GM21723 (cell line): ENCODE results near the gene MAEL.
"Not testable (repeated sequence)": the region's sequence is repeated elsewhere in the genome, so short reads cannot be mapped to it uniquely, and the experiment has no call there.

Experiments used
- ATAC-seq: cut with Tn5 transposase; IDR thresholded peaks from one replicate; pipeline ENCODE4 v1.9.1; 2021; ENCODE audit warnings: mild to moderate bottlenecking, moderate library complexity; ENCODE audit not compliant: unreplicated experiment

Gene MAEL

GRCh38 chr1:166977951-166978350 lies 11.1 kb upstream of the MAEL start:
- no peak for ATAC-seq

GRCh38 chr1:166978821-166979220 lies 10.3 kb upstream of the MAEL start:
- peak; percentile 48 for ATAC-seq

- ATAC-seq: no peak
Measured at GRCh38 chr1:166980383-166980782, 8.7 kb upstream of the MAEL start.

- no peak for ATAC-seq
Measured at GRCh38 chr1:166980818-166981217, 8.3 kb upstream of the MAEL start.

GRCh38 chr1:166981589-166981988 lies 7.5 kb upstream of the MAEL start:
- no peak for ATAC-seq

- no peak for ATAC-seq
Measured at GRCh38 chr1:166999075-166999474, 10.0 kb downstream of the MAEL start.

- ATAC-seq: no peak
Measured at GRCh38 chr1:166999500-167000055, 10.5 kb downstream of the MAEL start.

DNA sequence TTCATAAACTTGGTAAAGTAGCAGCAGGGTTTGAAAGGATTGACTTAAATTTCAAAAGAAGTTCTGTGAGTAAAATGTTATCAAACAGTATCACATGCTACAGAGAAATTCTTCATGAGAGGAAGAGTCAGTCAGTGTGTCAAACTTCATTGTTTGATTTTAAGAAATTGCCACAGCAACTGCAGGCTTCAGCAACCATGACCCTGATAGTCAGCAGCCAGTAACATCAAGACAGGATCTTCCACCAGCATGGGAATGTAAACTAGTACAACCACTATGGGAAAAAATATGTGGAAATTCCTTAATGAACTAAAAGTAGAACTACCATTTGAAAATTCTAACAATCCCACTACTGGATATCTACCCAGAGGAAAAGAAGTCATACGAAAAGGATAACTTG lies 11.5 kb downstream of the MAEL start:
- no peak for ATAC-seq

DNA sequence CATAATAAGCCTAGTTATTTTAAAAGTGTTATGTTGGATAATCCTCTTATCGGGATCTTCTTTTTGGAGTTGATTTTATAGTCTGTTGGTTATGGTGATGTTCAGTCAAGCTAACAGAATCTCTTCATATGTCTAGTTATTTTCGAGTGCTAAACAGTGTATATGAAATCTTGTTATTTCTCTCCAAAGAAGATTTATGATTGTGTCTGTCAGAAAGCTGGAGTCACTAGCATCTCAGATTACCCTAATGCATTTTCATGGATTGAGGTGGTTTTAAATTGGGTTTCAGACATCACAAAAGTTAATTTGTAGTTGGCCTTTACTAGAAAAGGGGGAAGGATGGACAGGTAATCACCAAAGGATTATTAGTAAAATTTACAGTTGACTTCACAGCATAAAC lies 13.3 kb downstream of the MAEL start:
- ATAC-seq: no peak

DNA sequence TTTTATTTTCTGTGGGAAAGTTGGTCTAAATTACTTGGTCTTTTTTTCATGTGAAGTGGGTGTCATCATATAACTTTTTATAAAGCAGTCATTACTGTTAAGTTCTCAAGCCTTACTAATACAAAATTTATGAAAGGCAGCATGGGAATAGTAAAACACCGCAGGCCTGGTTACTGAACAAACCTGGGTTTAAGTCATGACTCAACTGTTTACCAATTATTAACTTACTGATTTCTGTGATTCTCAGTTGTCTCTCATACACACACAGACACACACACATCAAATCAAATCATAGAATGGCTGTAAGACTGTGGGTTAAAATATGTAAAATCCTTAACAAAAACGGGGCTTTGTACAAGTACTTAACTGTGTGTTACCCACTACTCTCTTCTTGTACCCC lies 14.6 kb downstream of the MAEL start:
- no peak for ATAC-seq

DNA sequence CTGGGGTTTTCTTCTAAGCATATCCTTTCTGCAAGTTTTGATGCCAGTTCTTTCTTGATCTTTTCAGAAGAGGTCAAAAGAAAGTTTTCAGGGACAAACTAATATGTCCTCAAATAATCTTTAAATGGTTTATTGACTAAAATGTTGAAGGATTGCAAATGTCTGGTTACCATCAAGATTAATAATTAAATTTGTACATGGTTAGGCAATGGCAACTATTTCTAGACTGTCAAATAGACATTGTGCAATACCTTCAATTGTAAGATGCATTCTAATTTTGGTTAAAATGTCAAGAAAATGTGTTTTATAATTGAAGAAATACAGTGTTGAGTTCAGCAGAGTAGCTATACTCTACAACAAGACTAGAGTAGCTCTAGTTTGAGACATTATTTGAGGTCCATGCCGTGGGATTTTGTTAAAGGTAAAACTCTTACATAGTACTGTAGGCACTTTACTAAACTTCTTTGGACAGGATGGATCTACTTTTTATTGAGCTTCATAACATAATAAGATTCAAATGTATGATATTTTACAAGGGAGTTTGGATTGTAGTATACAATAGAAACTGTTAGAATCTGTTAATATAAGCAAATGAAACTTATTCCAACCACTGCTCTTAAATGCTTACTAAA lies 22.6 kb downstream of the MAEL start:
- no peak for ATAC-seq

DNA sequence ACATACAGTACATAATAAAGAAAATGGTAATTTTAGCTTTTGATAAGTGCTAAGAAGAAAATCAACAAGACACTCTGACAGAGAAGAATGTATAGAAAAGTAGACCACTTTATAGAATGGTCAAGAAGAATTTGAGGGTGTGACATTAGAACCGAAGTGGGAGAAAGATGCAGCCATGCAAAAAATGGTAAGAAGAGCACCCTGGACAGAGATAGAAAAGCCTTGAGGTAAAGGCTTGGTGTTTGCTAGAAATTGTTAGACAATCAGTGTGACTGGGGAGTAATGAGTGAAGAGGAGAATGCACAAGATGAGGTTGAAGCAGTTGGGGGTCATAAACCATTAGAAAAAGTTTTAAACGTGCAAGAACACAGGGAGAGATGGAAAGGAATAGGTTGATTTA lies 23.5 kb downstream of the MAEL start:
- no peak for ATAC-seq

DNA sequence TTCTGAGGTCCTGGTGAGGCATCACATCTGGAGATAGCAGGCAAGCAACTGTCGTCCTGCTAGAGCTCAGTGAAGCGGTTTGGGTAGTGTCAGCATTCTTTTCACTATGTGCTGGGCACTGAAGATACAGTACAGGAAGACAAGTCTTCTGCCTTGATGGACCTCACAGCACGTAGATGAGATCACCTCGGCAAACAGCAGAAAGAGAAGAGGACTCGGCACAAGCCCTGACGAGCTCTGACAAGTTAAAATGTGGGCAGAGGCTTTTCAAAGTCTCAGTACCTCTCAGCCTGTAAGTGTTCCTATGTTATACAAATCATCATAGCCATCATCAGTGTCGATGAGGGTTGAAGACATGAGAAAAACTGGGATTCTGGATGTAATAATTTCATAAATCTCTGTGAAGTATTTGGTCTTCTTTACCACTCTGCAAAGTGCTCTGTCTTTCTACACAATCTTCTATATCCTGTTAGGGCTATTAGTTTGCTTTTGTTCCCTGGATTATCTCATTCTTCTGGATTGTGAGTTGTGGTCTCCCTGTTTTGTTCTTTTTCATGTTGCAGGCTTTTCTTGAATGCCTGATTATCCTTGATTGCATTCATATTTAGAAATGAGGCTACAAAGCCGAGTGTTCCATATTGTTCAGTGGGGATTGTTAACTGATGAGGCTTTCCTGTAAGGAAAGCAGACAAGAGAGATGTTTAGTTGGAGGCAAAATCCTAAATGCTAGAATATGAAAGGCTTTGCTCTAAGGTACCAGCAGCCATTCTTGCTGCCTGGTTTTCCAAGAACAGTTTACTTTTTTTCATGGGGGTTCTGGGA lies 24.2 kb downstream of the MAEL start:
- ATAC-seq: no peak

GRCh38 chr1:167016100-167016750 lies 27.1 kb downstream of the MAEL start:
- ATAC-seq: no peak

- ATAC-seq: no peak
Measured at GRCh38 chr1:167022384-167022783, 33.3 kb downstream of the MAEL start.

- ATAC-seq: not testable (repeated sequence)
Measured at GRCh38 chr1:167029553-167029952, 40.5 kb downstream of the MAEL start.

- ATAC-seq: no peak
Measured at GRCh38 chr1:167033646-167034045, 44.6 kb downstream of the MAEL start.

DNA sequence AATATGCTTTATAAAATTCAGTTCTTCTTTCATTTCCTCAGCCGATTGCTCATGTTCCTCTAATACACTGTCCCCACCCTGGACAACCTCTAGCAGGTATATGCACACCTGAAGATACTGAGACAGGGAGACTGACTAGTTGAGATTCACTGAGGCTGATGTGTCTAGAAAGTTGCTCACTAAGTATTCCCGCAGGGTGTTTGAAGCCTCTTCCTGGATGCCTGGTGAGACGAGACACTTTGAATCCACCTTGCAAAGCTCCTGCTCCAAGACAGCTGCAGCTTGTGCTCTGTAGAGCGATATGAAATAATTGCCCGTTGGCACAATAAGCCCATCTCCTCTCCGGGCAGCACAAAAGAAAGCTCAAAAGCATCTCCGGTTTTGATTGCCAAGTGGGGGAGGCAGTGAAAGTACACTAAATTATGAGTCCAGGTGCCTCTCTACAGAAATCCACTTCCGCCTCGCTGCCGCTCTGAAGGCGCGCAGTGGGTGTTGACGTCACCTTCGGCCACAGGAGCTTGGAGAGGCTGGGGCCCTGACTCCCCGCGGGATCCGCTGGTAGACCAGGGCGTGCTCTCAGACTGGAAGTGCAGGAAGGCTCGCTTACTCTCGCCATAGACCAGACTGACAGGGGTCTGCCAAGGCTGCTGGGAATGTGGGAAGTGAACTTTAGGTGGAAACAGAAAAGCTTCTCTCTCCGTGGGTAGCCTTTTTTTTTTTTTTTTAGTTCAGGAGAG lies 54.8 kb downstream of the MAEL start:
- ATAC-seq: peak; percentile 97

DNA sequence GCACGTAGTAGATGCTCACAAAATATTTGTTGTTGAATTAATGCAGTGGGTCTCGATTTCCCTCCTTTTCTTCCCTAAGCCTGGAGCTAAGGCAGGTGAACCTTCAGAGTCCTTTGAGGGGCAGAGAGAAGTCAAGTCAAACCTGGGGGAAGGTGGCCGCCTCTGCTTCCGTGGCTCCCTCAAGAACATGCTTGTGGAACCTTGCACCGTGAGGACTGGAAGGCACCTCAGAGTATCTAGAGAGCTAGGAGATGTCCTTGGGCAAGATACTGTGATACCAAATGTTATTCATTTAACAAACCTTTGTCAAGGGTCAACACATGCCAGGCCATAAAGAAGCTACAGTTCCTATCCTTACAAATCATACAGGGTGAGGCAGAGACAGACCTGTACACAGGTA lies 62.8 kb downstream of the MAEL start:
- no peak for ATAC-seq

DNA sequence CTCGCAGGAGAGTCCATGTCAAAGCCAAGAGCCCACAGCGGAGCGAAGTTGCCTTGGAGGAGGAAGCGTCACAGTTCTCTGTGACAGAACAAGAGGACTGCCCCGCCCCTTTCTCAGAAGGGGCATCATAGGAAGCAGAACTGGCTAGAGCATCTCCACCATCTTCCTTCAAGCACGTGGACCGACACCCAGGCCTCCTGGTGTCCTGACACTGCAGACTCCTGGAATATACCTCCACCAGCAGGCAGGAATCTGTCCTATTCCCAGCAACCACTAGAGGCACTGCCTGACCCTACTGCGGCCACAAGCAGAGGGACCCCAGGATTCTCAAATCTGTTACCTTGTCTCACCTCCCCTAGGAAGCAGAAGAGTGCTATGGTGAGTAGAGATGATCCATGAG lies 63.3 kb downstream of the MAEL start:
- ATAC-seq: no peak

- ATAC-seq: no peak
Measured at GRCh38 chr1:167054531-167054930, 65.5 kb downstream of the MAEL start.
